ENCODE data around the gene RHBDF1.

DNA sequence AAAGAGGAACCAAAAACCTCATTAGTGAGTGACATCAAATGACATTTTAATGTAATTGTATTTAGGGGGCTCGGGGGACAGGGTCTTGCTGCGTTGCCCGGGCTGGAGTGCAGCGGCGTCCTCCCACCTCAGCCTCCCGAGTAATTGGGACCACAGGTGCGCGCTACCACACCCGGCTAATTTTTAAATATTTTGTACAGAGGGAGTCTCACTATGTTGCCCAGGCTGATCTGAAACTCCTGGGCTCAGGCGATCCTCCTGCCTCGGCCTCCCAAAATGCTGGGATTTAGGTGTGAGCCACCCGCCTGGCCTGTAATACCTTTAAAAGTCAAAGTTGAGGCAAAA is 18.2 kb downstream of the RHBDF1 start:
- TF ChIP-seq, protein P1, sequence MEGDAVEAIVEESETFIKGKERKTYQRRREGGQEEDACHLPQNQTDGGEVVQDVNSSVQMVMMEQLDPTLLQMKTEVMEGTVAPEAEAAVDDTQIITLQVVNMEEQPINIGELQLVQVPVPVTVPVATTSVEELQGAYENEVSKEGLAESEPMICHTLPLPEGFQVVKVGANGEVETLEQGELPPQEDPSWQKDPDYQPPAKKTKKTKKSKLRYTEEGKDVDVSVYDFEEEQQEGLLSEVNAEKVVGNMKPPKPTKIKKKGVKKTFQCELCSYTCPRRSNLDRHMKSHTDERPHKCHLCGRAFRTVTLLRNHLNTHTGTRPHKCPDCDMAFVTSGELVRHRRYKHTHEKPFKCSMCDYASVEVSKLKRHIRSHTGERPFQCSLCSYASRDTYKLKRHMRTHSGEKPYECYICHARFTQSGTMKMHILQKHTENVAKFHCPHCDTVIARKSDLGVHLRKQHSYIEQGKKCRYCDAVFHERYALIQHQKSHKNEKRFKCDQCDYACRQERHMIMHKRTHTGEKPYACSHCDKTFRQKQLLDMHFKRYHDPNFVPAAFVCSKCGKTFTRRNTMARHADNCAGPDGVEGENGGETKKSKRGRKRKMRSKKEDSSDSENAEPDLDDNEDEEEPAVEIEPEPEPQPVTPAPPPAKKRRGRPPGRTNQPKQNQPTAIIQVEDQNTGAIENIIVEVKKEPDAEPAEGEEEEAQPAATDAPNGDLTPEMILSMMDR (IDR thresholded peaks at IDR 0.05) = no peak
- no peak for TF ChIP-seq POLR2A (IDR thresholded peaks at IDR 0.05)

Data from Peyer's patch (tissue), 4 donors.